Measurements from ENCODE around the gene LGI1.
A peak's percentile ranks its signal among the peaks of the same experiment; 100 is the strongest.
"Not testable (repeated sequence)": the region's sequence is repeated elsewhere in the genome, so short reads cannot be mapped to it uniquely, and the experiment has no call there.

Gene LGI1

GRCh38 chr10:93821051-93821772 is 63.5 kb downstream of the LGI1 start:
- H3K4me3 ChIP-seq (ENCODE audit: low read length): no peak overlapping the region
- DNase-seq (ENCODE audit: low read depth): peak; percentile 51
- TF ChIP-seq CTCF (IDR thresholded peaks at IDR 0.05; ENCODE audit: insufficient read depth, low read depth, low read length, missing control alignments): peak; percentile 46

- no peak for TF ChIP-seq CTCF (IDR thresholded peaks at IDR 0.05; ENCODE audit: insufficient read depth, low read depth, low read length, missing control alignments)
- no peak for DNase-seq (ENCODE audit: low read depth)
- no peak overlapping the region for H3K4me3 ChIP-seq (ENCODE audit: low read length)
These were observed 68.6 kb downstream of the LGI1 start for GRCh38 chr10:93826355-93826754.

- TF ChIP-seq CTCF (IDR thresholded peaks at IDR 0.05; ENCODE audit: insufficient read depth, low read depth, low read length, missing control alignments): no peak
- DNase-seq (ENCODE audit: low read depth): no peak
- H3K4me3 ChIP-seq (ENCODE audit: low read length): no peak overlapping the region
These were observed 69.5 kb downstream of the LGI1 start for GRCh38 chr10:93827056-93827804.

- not testable (repeated sequence) for H3K4me3 ChIP-seq (ENCODE audit: low read length); DNase-seq (ENCODE audit: low read depth)
These were observed 73.3 kb downstream of the LGI1 start for GRCh38 chr10:93831065-93831464.

- H3K4me3 ChIP-seq (ENCODE audit: low read length): no peak overlapping the region
- no peak for TF ChIP-seq CTCF (IDR thresholded peaks at IDR 0.05; ENCODE audit: insufficient read depth, low read depth, low read length, missing control alignments)
- no peak for DNase-seq (ENCODE audit: low read depth)
These were observed 78.0 kb downstream of the LGI1 start for GRCh38 chr10:93835770-93836169.

- no peak for DNase-seq (ENCODE audit: low read depth)
- no peak overlapping the region for H3K4me3 ChIP-seq (ENCODE audit: low read length)
- TF ChIP-seq CTCF (IDR thresholded peaks at IDR 0.05; ENCODE audit: insufficient read depth, low read depth, low read length, missing control alignments): no peak
These were observed 80.1 kb downstream of the LGI1 start for GRCh38 chr10:93837822-93838221.

GRCh38 chr10:93838278-93838677 is 80.5 kb downstream of the LGI1 start:
- no peak for DNase-seq (ENCODE audit: low read depth)
- TF ChIP-seq CTCF (IDR thresholded peaks at IDR 0.05; ENCODE audit: insufficient read depth, low read depth, low read length, missing control alignments): no peak
- H3K4me3 ChIP-seq (ENCODE audit: low read length): no peak overlapping the region
